ENCODE results near the gene CCNL1.
"Not testable (repeated sequence)": the region's sequence is repeated elsewhere in the genome, so short reads cannot be mapped to it uniquely, and the experiment has no call there.

DNA sequence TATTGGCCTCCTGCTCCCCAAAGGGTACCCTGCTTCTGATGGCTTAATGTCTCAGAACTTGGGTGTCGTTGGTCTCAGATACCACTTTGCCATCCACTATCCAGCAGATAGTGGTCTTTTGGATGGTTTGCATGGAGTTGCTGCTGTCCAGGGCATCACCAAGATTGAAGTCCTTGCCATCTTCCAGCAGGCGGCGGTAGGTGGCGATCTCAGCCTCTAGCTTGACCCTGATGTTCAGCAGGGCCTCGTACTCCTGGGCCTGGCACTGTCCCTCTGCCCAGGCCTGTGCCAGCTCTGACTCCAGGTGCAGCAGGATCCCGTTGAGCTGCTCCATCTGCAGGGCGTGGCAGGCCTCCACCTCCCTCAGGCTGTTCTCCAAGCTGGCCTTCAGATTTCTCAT lies 2.7 kb upstream of the CCNL1 start:
- TF ChIP-seq, protein P1, sequence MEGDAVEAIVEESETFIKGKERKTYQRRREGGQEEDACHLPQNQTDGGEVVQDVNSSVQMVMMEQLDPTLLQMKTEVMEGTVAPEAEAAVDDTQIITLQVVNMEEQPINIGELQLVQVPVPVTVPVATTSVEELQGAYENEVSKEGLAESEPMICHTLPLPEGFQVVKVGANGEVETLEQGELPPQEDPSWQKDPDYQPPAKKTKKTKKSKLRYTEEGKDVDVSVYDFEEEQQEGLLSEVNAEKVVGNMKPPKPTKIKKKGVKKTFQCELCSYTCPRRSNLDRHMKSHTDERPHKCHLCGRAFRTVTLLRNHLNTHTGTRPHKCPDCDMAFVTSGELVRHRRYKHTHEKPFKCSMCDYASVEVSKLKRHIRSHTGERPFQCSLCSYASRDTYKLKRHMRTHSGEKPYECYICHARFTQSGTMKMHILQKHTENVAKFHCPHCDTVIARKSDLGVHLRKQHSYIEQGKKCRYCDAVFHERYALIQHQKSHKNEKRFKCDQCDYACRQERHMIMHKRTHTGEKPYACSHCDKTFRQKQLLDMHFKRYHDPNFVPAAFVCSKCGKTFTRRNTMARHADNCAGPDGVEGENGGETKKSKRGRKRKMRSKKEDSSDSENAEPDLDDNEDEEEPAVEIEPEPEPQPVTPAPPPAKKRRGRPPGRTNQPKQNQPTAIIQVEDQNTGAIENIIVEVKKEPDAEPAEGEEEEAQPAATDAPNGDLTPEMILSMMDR (IDR thresholded peaks at IDR 0.05) = not testable (repeated sequence)
- not testable (repeated sequence) for TF ChIP-seq POLR2A, POLR2AphosphoS5 (IDR thresholded peaks at IDR 0.05)
